GM21786 (cell line): Measurements from ENCODE around the gene APOL4.
"Not testable (repeated sequence)": the region's sequence is repeated elsewhere in the genome, so short reads cannot be mapped to it uniquely, and the experiment has no call there.

Source experiments
- ATAC-seq: cut with Tn5 transposase; IDR thresholded peaks from one replicate; pipeline ENCODE4 v1.9.1; 2021; ENCODE audit not compliant: unreplicated experiment

APOL4 gene

DNA sequence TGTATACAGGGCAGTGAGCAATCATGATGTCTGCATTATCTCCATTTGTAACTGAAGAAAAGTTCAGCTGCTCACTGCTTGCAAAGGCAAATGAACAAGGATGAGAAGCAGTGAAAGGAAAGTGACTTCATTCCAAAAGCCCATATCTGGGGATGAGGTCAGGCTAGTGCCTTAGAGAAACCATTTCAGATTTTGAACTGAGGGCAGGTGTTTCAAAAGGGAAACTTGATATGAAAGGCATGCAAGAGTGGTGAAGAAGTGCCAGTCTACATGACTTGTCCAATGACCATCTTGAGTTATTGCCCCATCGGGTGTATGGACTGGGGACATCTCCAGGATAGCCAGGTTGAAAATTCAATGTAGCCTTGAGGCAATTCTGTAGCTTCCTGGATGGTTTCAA lies 7.3 kb upstream of the APOL4 start:
- no peak for ATAC-seq

DNA sequence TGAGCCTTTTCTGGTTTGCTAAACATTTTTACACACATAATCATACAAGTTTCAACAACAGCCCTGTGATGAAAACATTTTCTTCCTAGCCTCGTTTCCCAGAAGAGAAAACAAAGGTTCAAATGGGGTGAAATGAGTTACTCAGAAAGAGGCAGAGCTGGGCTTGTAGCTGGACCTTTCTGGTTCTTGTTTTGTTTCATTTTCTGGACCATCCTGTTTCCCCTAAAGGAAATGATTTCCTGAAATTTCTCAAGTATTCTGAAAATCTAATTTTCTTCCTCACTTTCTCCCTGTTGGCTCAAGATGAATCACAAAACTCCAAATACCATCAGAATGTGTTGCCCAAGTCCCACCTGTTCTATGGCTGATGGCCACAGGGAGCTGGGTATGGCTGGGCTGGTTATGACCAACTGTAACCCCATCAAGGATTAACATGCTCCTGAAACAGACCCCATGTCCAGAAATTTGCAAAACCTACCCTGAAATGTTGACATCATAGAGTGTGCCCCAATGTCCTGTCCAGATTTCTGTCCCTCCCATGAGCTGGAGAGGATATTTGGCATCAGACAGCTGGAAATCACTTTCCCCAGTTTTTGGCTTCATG lies 6.7 kb upstream of the APOL4 start:
- no peak for ATAC-seq

DNA sequence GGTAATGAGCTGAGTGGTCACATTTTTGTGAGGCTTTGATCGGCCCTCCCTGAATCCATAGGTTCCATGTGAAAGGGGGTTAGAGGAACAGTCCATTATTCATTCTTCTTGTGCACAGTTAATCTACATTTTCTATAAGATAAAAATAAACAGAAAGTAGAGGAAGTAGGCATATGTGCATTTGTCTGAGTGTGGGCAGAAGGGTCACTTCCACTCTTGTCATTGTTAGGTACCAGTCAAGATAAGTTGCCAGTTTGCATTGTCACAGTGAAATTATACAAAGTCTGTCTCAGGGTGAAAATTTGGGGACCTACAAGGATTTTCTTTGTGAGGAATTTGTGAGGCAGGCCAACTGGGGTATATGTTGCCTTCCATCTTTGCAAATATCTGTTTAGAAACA lies 4.6 kb upstream of the APOL4 start:
- no peak for ATAC-seq

DNA sequence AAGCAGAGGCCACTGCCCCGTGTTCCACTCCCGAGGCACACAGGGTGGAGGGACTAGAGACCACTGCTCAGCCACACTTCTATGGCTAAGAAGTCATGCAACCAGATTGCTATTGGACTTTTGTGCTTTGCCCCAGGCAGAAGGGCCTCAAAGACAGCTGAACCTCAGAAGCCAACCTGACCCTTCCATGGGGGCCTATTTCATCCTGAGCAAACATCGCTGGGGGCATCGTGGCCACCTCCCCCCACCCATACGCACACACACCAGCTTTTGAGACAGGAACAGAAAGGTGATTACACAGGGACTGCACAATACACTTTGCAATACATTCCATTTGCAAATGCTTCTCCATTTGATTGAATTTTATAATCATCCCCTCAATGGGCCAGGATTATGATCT lies 4.0 kb upstream of the APOL4 start:
- ATAC-seq, result not testable (repeated sequence)

DNA sequence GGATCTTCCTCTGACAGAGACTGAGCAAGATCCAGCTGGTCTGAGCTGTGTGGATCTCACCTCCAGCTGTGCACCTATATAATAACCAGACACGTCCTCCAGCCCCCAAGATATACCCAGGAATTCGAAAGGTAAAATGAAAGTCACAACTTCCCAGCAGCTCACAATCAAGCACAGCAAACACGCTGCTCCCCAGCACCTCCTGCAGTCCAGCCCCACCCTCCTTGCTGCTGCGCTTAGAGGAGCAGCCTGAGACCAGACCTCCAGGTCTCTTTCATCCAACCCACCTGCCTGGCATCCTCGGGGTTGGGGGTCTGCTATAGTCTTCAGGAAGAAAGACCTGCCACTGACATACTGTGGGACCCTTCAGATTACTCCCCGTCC lies 3.0 kb upstream of the APOL4 start:
- no peak for ATAC-seq

DNA sequence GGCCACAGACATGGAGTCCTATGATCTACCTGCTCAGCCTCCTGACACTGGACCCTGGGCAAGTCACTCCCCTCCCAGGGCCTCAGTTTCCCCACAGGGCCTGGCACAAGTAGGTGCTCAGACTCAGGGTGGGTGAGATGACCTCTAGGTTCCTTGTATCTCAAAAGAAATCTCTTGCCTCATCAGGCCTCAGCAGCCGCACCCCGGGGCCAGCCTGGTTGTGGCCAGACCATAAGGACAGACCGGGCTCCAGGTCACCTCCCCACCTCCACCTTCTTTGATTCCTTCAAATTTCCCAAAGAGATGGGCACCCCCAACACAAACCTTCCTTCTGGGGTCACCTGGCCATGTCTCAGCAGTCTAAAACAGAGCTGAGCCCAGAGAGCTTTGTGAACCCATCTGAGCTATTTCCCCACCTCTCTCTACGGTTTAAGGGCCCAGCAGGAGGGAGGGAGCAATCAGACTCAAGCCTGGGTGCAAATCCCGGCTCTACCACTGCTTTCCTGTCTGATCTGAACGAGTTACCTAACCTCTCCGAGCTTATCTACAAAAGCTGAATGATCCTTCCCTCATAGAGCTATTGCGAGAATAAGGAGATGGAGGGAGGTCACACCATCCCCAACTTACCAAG lies 2.5 kb upstream of the APOL4 start:
- no peak for ATAC-seq

DNA sequence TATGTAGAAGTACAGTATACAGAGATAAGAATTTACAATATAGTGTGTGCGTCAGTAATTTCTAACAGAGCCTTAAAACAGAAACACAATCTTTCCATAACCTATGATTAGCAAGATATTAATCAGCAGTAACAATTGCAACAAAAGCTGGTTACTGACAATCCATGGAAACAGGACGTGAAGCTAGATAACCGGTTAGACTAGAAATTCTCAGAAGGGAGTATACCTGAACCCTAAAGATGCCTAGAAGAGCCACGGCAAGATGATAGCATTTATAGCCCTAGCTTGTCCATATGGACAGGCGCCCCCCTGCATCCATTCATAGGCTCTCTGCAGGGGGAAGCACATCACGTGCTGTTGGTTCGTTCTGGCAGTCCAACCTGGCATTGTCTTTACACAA lies 1.8 kb upstream of the APOL4 start:
- not testable (repeated sequence) for ATAC-seq

DNA sequence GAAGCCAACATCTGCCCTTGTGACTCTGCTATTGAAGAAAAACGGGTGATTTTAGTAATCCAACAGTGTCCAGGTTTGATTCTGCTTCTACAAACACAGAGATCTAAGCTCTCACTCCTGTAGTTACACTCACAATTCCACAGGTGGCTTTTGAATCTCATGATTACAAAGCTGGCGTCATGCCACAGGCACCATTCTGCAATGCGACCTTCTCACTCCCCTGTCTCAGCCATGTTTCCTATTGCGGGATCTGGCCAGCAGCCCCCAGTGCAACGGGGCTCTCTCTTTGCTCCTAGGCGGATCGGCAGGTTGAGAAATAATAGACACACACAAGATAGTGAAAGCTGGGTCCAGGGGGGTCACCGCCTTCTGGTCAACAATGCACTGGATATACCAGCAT lies 1.3 kb upstream of the APOL4 start:
- ATAC-seq, result not testable (repeated sequence)

DNA sequence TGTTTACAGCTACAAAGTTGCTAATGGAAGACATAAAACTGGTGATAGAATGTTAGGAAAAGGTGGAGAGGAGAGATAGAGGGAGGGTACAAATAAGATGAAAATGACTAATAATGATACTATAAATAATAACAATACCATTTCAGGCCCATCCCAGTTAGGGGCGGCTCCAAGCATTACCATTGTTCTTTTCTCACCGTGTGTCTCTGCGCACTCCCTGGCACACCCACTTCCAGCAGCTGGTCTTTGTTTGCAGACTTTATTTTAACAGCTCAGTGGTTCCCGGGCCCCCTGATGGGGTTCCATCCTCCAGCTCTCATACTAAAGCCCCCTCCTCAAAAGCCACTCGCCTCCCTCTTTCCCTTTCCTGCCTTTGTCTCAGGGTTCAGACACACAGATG lies 584 bp downstream of the APOL4 start:
- ATAC-seq, result not testable (repeated sequence)

DNA sequence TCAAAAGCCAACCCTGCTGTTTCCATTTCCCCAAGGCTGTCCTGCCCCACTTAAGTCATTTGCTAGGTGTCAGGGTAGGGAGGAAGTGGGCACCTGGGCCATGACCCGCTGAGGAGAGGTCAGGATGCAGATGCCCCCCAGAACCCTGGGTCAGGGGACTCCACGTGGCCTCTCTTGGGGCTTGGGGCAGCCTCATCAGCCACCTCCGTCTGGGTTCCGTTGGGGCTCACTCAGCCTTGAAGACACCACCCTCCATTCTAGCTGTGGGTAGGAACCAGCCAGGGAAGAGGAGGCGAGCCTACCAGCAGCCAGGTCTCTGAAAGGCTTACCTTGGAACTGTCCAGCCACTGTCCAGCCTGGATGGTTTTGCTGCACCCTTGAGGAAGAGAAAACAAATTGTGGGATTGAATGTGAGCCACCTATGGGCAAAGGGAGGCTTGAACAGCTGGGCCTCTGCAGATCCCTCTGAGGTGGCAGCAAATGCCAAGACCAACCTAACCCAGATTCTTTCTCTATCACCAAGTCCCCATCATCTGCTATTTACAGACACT lies 2.5 kb downstream of the APOL4 start:
- ATAC-seq, result no peak

DNA sequence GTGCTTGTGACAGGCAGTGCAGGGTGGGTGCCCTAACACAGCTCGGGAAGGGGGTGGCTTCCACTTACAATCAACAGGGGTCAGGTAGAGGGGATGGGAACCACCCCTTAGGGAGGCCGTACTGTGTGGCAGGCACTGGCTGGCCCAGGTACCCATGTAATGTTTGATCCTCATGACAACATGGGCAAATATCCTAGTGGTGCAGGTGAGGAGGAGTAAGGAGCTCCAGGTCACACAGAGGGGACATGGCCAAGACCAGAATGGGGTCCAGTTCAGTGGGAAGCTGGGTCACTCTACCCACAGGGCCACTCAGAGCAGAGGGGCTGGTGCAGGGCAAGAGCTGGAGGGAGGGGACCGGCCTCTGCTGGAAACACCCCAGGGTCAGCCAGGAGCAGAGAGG lies 3.1 kb downstream of the APOL4 start:
- no peak for ATAC-seq

DNA sequence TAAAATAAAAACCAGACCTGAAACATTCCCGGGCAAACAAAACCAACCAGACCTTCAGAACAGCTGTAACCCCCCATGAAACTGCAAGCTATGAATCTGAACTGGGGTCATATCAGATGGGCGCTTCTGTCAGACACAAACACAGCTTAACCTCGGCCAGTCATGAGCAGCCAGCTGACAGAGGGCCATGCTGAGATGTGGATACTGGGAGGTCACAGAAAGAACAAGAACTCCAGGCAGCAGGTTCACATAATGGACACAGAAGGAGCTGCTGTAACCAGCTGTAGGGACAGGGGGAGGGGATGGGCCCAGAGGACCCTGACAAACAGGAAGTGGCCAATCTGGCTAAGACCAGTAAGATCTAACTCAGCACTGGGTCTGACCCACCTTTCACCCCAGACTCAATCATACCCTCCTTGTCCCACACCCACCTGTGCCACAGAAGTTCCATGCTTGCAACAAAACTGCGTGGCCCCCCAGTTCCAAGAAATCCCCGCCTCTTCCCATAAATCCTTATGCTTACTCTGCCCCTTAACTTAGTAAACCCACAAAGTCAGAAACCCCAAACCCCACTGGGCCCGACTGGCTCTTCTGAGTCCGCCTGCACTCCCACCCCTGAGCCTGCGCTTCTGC lies 4.0 kb downstream of the APOL4 start:
- no peak for ATAC-seq

DNA sequence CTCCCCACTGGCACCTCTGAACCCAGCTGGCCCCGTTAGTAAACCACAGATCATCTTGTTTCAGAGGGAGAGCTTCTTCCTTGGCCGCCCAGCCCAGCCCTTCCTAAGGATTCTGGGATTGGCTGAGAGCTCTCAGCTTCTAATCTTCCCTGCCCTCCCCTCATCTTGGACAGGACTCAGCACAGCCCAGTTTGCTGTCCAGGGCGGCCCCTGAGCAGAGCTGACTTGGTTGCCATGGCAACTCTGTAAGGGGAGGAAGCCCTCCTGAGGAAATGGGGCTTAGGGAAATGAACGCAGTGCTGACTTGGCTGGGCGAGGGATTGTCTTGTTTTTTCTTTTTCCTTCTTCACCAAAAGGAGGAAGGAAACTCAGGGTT lies 4.6 kb downstream of the APOL4 start:
- ATAC-seq, result no peak

DNA sequence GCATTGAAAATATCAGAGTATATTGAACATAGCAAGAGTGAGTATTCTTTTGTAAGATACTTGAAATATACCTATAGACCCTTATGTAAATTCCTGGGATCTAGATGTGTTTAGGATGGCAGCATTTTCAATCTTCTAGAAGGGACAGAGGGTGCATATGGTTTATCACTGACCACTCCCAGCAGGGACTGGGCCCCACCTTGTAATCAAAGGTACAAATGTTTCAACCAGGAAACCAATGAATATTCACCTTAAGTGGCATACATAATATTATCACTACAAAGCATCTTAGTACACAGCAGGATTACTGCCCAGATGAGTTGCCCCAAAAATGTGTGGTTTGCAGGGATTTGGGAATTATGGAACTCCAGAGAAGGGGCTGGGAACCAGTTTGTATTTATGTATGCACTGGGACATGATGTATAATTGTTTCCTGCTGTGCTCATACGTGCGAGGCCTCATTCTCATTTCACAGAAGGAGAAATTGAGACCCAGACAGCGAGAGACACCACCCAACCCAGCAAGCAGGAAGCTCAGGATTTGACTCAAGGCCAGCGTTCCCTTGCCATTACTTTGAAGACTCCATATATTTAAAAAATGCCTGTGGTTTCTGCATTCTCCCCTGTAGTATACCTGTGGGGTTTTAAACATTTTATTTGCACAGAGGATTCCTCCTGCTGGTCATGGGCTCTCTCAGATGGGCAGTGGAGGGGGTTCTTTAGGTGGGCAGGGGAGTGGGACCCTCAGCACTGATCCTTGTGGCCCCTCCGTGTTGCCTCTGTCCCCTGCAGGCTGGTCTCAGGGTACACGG lies 5.2 kb downstream of the APOL4 start:
- no peak for ATAC-seq

DNA sequence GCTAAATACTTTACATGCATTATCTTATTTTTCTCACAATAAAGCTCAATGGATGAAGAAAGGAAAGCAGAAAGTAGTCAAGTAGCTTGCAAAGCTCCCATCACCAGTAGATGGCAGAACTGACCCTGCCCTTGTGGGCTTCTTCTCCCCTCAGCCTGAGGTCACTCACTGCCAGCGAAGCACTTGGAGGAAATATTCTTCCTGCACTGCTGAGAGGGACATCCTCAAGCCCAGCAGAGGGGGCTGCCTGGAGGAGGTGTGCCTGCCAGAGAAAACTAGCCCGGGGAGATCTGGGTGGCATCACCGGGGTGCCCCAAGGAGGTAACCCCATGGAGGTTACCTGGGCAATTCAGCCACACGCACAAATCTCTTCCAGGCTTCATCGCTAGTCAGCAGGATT lies 6.6 kb downstream of the APOL4 start:
- ATAC-seq, result no peak

DNA sequence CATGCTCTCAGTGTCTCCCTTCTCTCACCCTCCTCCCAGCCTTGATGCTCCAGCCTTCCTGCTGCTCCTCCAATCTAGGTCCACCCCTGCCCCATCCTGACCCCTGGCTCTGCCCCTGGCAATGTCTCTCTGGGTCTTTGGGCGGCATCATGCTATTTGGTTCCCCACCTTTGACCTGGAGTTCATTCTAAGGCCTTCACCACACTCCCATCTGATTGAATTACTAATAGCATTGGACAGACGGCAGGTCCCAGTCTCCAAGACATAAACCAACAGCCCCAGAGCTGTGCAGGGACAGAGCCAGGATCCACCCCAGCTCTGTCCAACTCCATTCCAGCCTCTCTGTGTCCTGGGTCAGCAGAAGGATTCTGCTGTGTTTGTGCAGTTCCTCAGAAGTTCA lies 7.2 kb downstream of the APOL4 start:
- no peak for ATAC-seq

DNA sequence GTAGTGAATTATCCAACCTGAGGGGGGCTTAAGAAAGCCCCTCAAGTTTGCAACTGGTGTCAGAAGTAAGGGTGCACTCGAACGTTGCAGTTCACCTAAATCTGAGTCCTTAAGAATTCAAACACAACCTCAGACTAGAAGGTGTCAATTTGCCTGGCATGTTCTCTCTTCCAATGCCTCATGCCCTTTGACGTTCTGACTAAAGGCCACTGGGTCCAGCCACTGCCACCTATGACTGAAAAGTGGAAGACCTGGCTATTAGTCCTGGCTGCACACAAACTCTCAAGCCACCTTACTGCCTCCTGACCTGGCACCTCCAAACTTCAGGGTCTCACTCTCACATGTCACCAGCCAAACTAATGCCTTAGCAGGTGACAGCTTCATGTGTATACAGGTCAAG lies 8.0 kb downstream of the APOL4 start:
- no peak for ATAC-seq

DNA sequence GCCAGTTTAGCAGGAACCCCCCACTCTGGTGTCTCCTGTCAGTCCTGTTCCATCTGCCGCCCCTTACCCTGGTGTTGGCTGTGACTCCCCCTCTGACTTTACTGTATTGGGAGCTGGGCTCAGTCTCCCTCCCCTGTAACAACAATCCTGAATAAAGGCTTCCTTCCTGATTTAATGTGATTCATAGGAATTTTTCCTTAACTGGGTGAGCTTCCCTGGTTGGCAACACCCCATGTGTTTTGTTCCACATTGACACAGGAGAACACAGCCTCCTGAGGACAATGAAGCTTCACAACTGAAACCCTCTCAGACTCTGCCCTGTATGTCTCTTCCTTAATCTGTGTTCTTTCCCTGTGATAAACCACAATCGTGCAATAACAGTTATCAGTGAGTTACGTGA lies 8.4 kb downstream of the APOL4 start:
- no peak for ATAC-seq

DNA sequence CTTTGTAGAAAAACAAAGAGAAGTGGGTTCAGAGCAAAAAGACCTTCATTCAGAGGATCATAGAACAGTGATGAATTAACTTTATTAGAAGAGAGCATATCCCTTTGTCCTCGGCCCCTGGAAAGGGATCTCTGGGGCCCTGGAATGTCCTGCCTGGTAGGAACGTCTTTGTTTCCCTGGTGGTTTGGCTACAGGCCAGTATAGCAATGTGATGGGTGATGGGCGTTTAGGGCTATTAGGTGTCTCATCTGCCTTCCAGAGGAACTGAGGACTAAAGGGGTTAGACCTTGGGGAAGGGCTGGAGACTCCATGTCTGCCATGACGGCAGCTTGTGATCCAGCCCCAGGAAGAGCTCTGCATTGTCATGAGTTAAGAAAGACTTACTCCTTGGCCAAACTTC lies 9.1 kb downstream of the APOL4 start:
- ATAC-seq, result no peak

DNA sequence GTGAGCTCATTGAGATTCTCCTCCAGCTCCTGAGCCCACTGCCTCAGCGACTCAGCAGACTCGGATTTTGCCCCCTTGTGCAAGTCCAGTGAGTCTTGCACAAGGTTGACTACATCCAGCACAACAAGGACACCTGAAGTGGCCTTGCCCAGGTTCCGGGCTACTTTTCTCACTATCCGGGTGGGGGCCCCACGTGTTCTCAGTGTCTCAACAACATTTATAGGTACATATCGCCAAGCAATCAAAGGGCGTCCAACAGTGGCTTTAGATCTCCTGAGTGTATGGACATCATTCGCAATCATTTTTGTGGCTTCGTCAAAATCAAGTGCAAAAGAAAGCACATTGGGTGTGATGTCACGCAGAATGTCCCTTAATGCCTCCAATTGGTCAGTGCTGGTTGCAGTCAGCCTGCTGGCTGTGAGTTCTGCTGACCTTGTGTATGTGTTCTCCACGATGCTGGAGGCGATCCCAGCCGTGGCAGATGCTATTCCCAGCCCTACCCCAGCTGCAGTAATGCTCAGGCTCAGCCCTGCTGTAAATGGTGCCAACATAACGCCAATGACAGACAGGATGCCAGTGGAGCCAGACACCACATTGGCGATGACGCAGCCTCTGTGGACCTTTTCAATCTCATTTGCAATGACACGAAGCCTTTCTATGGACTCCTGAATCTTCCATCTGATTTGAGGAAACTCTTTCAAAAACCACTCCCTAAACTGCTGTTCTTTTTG lies 10.3 kb downstream of the APOL4 start:
- ATAC-seq, result no peak

DNA sequence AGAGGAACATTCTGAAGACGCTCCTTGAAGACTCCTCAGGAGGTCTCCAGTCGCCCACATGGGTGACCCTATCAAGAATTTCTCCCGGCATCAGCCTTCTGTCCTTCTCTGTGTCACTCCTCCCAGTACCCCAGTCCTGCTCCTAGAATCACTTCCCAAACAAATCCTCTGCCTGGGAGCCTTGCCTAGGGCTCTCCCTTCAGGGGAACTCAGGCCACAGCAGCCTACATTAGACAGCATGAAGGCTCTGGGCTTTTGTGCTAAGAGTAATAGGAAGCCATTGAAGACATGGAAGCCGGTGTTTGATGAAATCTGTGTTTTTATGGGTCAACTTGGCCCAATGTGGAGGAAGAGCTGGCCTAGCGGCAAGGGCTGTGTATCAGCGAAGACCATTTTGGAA lies 13.7 kb downstream of the APOL4 start:
- not testable (repeated sequence) for ATAC-seq
